Panc1 (cell line): ENCODE measurements around the gene IL1RAPL1. TPM values are rescaled to one million over a fixed set of nuclear protein-coding genes. Genes with fewer than 3 reads are reported as not detected.

ENCODE experiments used
- ATAC-seq: fragments of 200-7000 bp; cut with Tn5 transposase; 2 replicates; pipeline ENCODE4 v1.9.1; 2020; ENCODE audit warnings: mild to moderate bottlenecking, moderate library complexity
- BruUV-seq: library from RNA; stranded (reverse); fragments of 400-500 nt; replicated peaks from 2 replicates; lab custom pipeline; 2021; lab: Mats Ljungman, UMichigan
- CTCF ChIA-PET: fragments of 300-600 bp; sonication (Branson Sonifier 250); formaldehyde crosslinking; loops from one replicate; lab custom pipeline; 2022; ENCODE audit warnings: antibody characterized with exemption; lab: Charles Lee
- POLR2A ChIA-PET: fragments of 300-600 bp; sonication (Branson Sonifier 250); formaldehyde crosslinking; loops from one replicate; lab custom pipeline; 2022; ENCODE audit warnings: antibody characterized with exemption; lab: Charles Lee
- DNase-seq: peaks from one replicate; pipeline ENCODE4 v3.0.0-alpha.2; 2010; ENCODE audit warnings: low read depth, low spot score
- H3K27ac ChIP-seq: 2 replicates; pipeline ENCODE4 v1.5.1; 2011; ENCODE audit warnings: mild to moderate bottlenecking, low read length, inconsistent platforms
- H3K27me3 ChIP-seq: fragments of 200-500 bp; sonication (Bioruptor generic); 2 replicates; pipeline ENCODE4 v1.6.0; 2014; ENCODE audit warnings: low read length, inconsistent platforms; ENCODE audit not compliant: control insufficient read depth, insufficient read depth
- H3K36me3 ChIP-seq: fragments of 200-500 bp; sonication (Bioruptor generic); 2 replicates; pipeline ENCODE4 v1.5.1; 2014; ENCODE audit warnings: inconsistent platforms, mild to moderate bottlenecking, low read length, moderate library complexity; ENCODE audit not compliant: control insufficient read depth, insufficient read depth
- H3K4me1 ChIP-seq: 2 replicates; pipeline ENCODE4 v1.5.1; 2011; ENCODE audit warnings: inconsistent platforms, mild to moderate bottlenecking, low read length, moderate library complexity; ENCODE audit not compliant: control insufficient read depth, insufficient read depth
- H3K4me3 ChIP-seq, 2 experiments: 2 replicates each; pipeline ENCODE4 v1.5.1; 2011 to 2012; ENCODE audit warnings: low read depth in 2 of 2, low read length in 2 of 2, mild to moderate bottlenecking in 2 of 2, inconsistent platforms in 1 of 2, moderate library complexity in 1 of 2
- H3K9me3 ChIP-seq: fragments of 200-500 bp; sonication (Bioruptor generic); 2 replicates; pipeline ENCODE4 v1.5.1; 2014; ENCODE audit warnings: low read depth, mild to moderate bottlenecking, inconsistent platforms, low read length, moderate library complexity; ENCODE audit not compliant: control insufficient read depth, insufficient read depth
- CTCF ChIP-seq: fragments of 450-650 bp; IDR thresholded peaks from 2 replicates; pipeline ENCODE4 v1.5.1; 2017; ENCODE audit warnings: mild to moderate bottlenecking
- POLR2AphosphoS5 ChIP-seq: IDR thresholded peaks from 2 replicates; pipeline ENCODE4 v1.6.1; 2012; ENCODE audit warnings: mild to moderate bottlenecking, low read depth, low read length, moderate library complexity
- REST ChIP-seq, 2 experiments: IDR thresholded peaks; 2 replicates each; pipeline ENCODE4 v1.6.1; 2011 to 2012; ENCODE audit warnings: low read depth in 2 of 2, control low read depth in 1 of 2, low read length in 1 of 2, mild to moderate bottlenecking in 1 of 2, moderate library complexity in 1 of 2; ENCODE audit not compliant: insufficient read depth in 1 of 2
- SIN3A ChIP-seq: IDR thresholded peaks from 2 replicates; pipeline ENCODE4 v1.6.1; 2012; ENCODE audit warnings: low read depth, mild to moderate bottlenecking, low read length, moderate library complexity, borderline replicate concordance; ENCODE audit not compliant: insufficient read depth
- TCF7L2 ChIP-seq: IDR thresholded peaks from 2 replicates; pipeline ENCODE4 v1.6.1; 2011; ENCODE audit warnings: mild to moderate bottlenecking, low read depth, low read length, inconsistent platforms
- in situ Hi-C: cut with HindIII; loops from 2 replicates; pipeline ENCODE4 v1.10.0; 2016; ENCODE audit warnings: low sequenced_read_pairs, low pct_unique_long_range_greater_than_20kb
- intact Hi-C: fragments of 100-400 bp; cut with micrococcal nuclease; formaldehyde crosslinking; loops from one replicate; pipeline ENCODE4 v1.10.0; 2022; ENCODE audit not compliant: unreplicated experiment
- total RNA-seq: library from RNA; stranded (reverse); gene quantifications from one replicate; pipeline ENCODE4 v1.2.1, GENCODE V29; 2021; ENCODE audit not compliant: unreplicated experiment

IL1RAPL1 gene
- total RNA-seq, 1 experiment from 2014 or later = 0.59 TPM

DNA sequence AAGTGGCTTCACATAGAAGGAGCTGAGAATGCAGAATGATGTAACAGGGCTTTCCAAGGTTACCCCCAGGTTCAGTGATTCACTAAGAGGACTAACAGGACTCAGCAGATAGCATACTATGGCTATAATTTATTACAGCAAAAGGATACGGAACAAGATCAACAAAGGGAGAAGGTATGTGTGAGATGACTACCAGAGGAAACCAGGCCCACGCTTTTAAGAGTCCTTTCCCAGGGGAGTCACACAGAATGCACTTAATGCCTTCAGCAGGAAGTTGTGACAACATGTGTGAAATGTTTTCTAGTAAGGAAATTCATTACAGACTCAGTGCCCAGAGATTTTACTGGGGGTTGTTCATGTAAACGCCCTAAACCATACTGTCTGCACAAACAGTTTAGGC is 1254.5 kb downstream of the IL1RAPL1 start:
- H3K4me3 ChIP-seq = no peak overlapping the region
- DNase-seq (no peak), ATAC-seq (no peak)
- in situ Hi-C loops (no loop called here), intact Hi-C loops (no loop called here)
- ChIA-PET CTCF (no interaction called here), POLR2A (no interaction called here)
- no peaks in the 10 kb centered on the region for H3K9me3 ChIP-seq
- no peaks in the 10 kb centered on the region for H3K36me3 ChIP-seq
- BruUV-seq = no TSS peak
- no peak overlapping the region for H3K27ac ChIP-seq
- H3K27me3 ChIP-seq = no peaks in the 10 kb centered on the region
- TF ChIP-seq POLR2AphosphoS5 (no peak), CTCF (no peak), TCF7L2 (no peak), SIN3A (no peak), REST (IDR thresholded peaks at IDR 0.05; ENCODE audit: insufficient read depth in 1 of 2, low read depth in 2 of 2, low read length in 1 of 2) (no peak)
- no peaks in the 10 kb centered on the region for H3K4me1 ChIP-seq

- H3K36me3 ChIP-seq = no peaks in the 10 kb centered on the region
- H3K27me3 ChIP-seq = no peaks in the 10 kb centered on the region
- intact Hi-C loops (no loop called here), in situ Hi-C loops (no loop called here)
- ATAC-seq (no peak), DNase-seq (no peak)
- no peaks in the 10 kb centered on the region for H3K4me1 ChIP-seq
- TF ChIP-seq REST (IDR thresholded peaks at IDR 0.05; ENCODE audit: insufficient read depth in 1 of 2, low read depth in 2 of 2, low read length in 1 of 2) = no peak
- TF ChIP-seq SIN3A = no peak
- TF ChIP-seq POLR2AphosphoS5 = no peak
- no peak for TF ChIP-seq CTCF
- ChIA-PET POLR2A (no interaction called here), CTCF (no interaction called here)
- no TSS peak for BruUV-seq
- H3K4me3 ChIP-seq = no peak overlapping the region
- no peak overlapping the region for H3K27ac ChIP-seq
- no peaks in the 10 kb centered on the region for H3K9me3 ChIP-seq
Observed at GRCh38 chrX:29842552-29842951, 1255.3 kb downstream of the IL1RAPL1 start.
